GM19455 (cell line): ENCODE results near the gene RHCE.
"Not testable (repeated sequence)": the region's sequence is repeated elsewhere in the genome, so short reads cannot be mapped to it uniquely, and the experiment has no call there.

Experiments used
- ATAC-seq: cut with Tn5 transposase; IDR thresholded peaks from one replicate; pipeline ENCODE4 v1.9.1; 2021; ENCODE audit not compliant: unreplicated experiment

The RHCE gene

GRCh38 chr1:25420715-25421114, at the start of gene RHCE:
TSS of gene RHCE (minus strand) at chr1:25420825. CDS start at chr1:25420786, 39 bp downstream.
- not testable (repeated sequence) for ATAC-seq

GRCh38 chr1:25469177-25469576, 48.6 kb upstream of the RHCE start:
- ATAC-seq, result no peak

- no peak for ATAC-seq
Observed at GRCh38 chr1:25468033-25468432, 47.4 kb upstream of the RHCE start.

- ATAC-seq, result no peak
Observed at GRCh38 chr1:25467616-25468015, 47.0 kb upstream of the RHCE start.

GRCh38 chr1:25467193-25467592, 46.6 kb upstream of the RHCE start:
- ATAC-seq, result no peak

GRCh38 chr1:25462732-25463131, 42.1 kb upstream of the RHCE start:
- ATAC-seq, result no peak

GRCh38 chr1:25461849-25462248, 41.2 kb upstream of the RHCE start:
- ATAC-seq, result no peak

- ATAC-seq, result not testable (repeated sequence)
Observed at GRCh38 chr1:25460816-25461215, 40.2 kb upstream of the RHCE start.

GRCh38 chr1:25460020-25460419, 39.4 kb upstream of the RHCE start:
- no peak for ATAC-seq

GRCh38 chr1:25458541-25459298, 38.1 kb upstream of the RHCE start:
- ATAC-seq, result no peak

- no peak for ATAC-seq
Observed at GRCh38 chr1:25456502-25456901, 35.9 kb upstream of the RHCE start.

GRCh38 chr1:25451908-25452307, 31.3 kb upstream of the RHCE start:
- ATAC-seq, result no peak

GRCh38 chr1:25450891-25451290, 30.3 kb upstream of the RHCE start:
- no peak for ATAC-seq

GRCh38 chr1:25447547-25447946, 26.9 kb upstream of the RHCE start:
- ATAC-seq, result peak; percentile 57

- no peak for ATAC-seq
Observed at GRCh38 chr1:25445993-25446538, 25.4 kb upstream of the RHCE start.

- not testable (repeated sequence) for ATAC-seq
Observed at GRCh38 chr1:25444604-25445003, 24.0 kb upstream of the RHCE start.

GRCh38 chr1:25443030-25443699, 22.5 kb upstream of the RHCE start:
- ATAC-seq, result no peak

- ATAC-seq, result no peak
Observed at GRCh38 chr1:25442178-25442577, 21.6 kb upstream of the RHCE start.

- ATAC-seq, result no peak
Observed at GRCh38 chr1:25439287-25439686, 18.7 kb upstream of the RHCE start.

- no peak for ATAC-seq
Observed at GRCh38 chr1:25437672-25438071, 17.0 kb upstream of the RHCE start.

GRCh38 chr1:25435397-25436108, 14.9 kb upstream of the RHCE start:
- no peak for ATAC-seq
